Ishikawa (cell line): ENCODE results near the gene EIF4G2.

Experiments used
- CEBPB ChIP-seq: IDR thresholded peaks from 2 replicates; pipeline ENCODE4 v1.6.1; 2012
- CREB1 ChIP-seq: IDR thresholded peaks from 2 replicates; pipeline ENCODE4 v1.6.1; 2012; ENCODE audit warnings: low read depth
- EP300 ChIP-seq: IDR thresholded peaks from 2 replicates; pipeline ENCODE4 v1.6.1; 2012; ENCODE audit warnings: borderline replicate concordance
- FOXM1 ChIP-seq: IDR thresholded peaks from 2 replicates; pipeline ENCODE4 v1.6.1; 2012; ENCODE audit warnings: low read depth, borderline replicate concordance
- MAX ChIP-seq: IDR thresholded peaks from 2 replicates; pipeline ENCODE4 v1.6.1; 2012
- NFIC ChIP-seq: IDR thresholded peaks from 2 replicates; pipeline ENCODE4 v1.6.1; 2012
- RAD21 ChIP-seq: IDR thresholded peaks from 2 replicates; pipeline ENCODE4 v1.6.1; 2012; ENCODE audit warnings: low read depth
- REST ChIP-seq: IDR thresholded peaks from 2 replicates; pipeline ENCODE4 v1.6.1; 2012; ENCODE audit warnings: low read depth, mild to moderate bottlenecking
- TAF1 ChIP-seq: IDR thresholded peaks from 2 replicates; pipeline ENCODE4 v1.6.1; 2012; ENCODE audit warnings: low read depth, mild to moderate bottlenecking
- TCF12 ChIP-seq: IDR thresholded peaks from 2 replicates; pipeline ENCODE4 v1.6.1; 2012; ENCODE audit warnings: low read depth
- TEAD4 ChIP-seq: IDR thresholded peaks from 2 replicates; pipeline ENCODE4 v1.6.1; 2012
- YY1 ChIP-seq: IDR thresholded peaks from 2 replicates; pipeline ENCODE4 v1.6.1; 2012; ENCODE audit warnings: low read depth

GRCh38 chr11:10818594-10818993 is 9.9 kb upstream of the EIF4G2 start:
- TF ChIP-seq CREB1 (no peak), NFIC (no peak), TCF12 (no peak), YY1 (no peak), TAF1 (no peak), CEBPB (no peak), RAD21 (no peak), REST (no peak), MAX (no peak), TEAD4 (no peak), EP300 (no peak), FOXM1 (no peak)
